CD4-positive, CD25-positive, alpha-beta regulatory T cell (primary cell): ENCODE results near the gene SARDH. TPM values are rescaled to one million over a fixed set of nuclear protein-coding genes. Genes with fewer than 3 reads are reported as not detected.
A peak's percentile ranks its signal among the peaks of the same experiment; 100 is the strongest.

Experiments used
- ATAC-seq, 2 donors: fragments of 150-1000 bp; cut with Tn5 transposase; one replicate each; pipeline ENCODE4 v1.10.0; 2021; ENCODE audit warnings: low read depth in 2 of 2, moderate number of reproducible peaks in 2 of 2, moderate library complexity in 1 of 2
- DNase-seq, 3 donors: peaks; one replicate each; pipeline versions ENCODE4 v3.0.0 to v3.0.0-alpha.2; 2012 to 2022; ENCODE audit warnings: mixed read lengths in 1 of 3
- H3K27ac ChIP-seq: one replicate; pipeline ENCODE4 v1.7.0; 2013; ENCODE audit warnings: mild to moderate bottlenecking, low read length; ENCODE audit not compliant: insufficient read depth, poor library complexity, severe bottlenecking
- H3K27me3 ChIP-seq: one replicate; pipeline ENCODE4 v1.7.0; 2013; ENCODE audit warnings: low read length; ENCODE audit not compliant: control insufficient read depth, insufficient read depth
- H3K36me3 ChIP-seq: one replicate; pipeline ENCODE4 v1.7.0; 2013; ENCODE audit warnings: mild to moderate bottlenecking, low read length, moderate library complexity; ENCODE audit not compliant: control insufficient read depth, insufficient read depth
- H3K4me1 ChIP-seq: 2 replicates; pipeline ENCODE4 v1.7.0; 2013; ENCODE audit warnings: mild to moderate bottlenecking, low read length; ENCODE audit not compliant: insufficient read depth, control insufficient read depth, poor library complexity, severe bottlenecking
- H3K4me3 ChIP-seq: one replicate; pipeline ENCODE4 v1.7.0; 2013; ENCODE audit warnings: low read depth, mild to moderate bottlenecking, low read length, moderate library complexity
- H3K9me3 ChIP-seq, 2 experiments: 1 replicate in 1 of 2; 2 replicates in 1 of 2; pipeline ENCODE4 v1.7.0; 2013; ENCODE audit warnings: low read length in 2 of 2, mild to moderate bottlenecking in 1 of 2, moderate library complexity in 1 of 2; ENCODE audit not compliant: control insufficient read depth in 2 of 2
- H3K27ac Mint-ChIP-seq, 3 donors: one replicate each; pipeline ENCODE4 v1.8.0; 2020 to 2022; ENCODE audit warnings: mild to moderate bottlenecking in 3 of 3, mixed read lengths in 3 of 3, moderate library complexity in 2 of 3
- H3K27me3 Mint-ChIP-seq: one replicate; pipeline ENCODE4 v1.8.0; 2022; ENCODE audit warnings: mild to moderate bottlenecking, mixed read lengths
- H3K36me3 Mint-ChIP-seq: one replicate; pipeline ENCODE4 v1.8.0; 2020; ENCODE audit warnings: mixed read lengths
- H3K4me1 Mint-ChIP-seq, 4 donors: one replicate each; pipeline ENCODE4 v1.8.0; 2020 to 2022; ENCODE audit warnings: mixed read lengths in 4 of 4, mild to moderate bottlenecking in 1 of 4
- H3K4me3 Mint-ChIP-seq, 4 donors: one replicate each; pipeline ENCODE4 v1.8.0; 2020 to 2022; ENCODE audit warnings: mild to moderate bottlenecking in 4 of 4, mixed read lengths in 4 of 4, moderate library complexity in 3 of 4
- H3K9me3 Mint-ChIP-seq, 7 donors: one replicate each; pipeline ENCODE4 v1.8.0; 2020 to 2022; ENCODE audit warnings: mixed read lengths in 7 of 7, mild to moderate bottlenecking in 3 of 7, moderate library complexity in 2 of 7
- polyA plus RNA-seq, 4 donors: library from polyadenylated mRNA; unstranded; fragments of 300-500 nt; fragmentation: Illumina TruSeq; gene quantifications; one replicate each; pipeline ENCODE4 v1.2.3, GENCODE V29; 2021
- total RNA-seq: library from RNA; stranded (reverse); gene quantifications from one replicate; pipeline ENCODE4 v1.2.3, GENCODE V29; 2022

Gene SARDH, protein sequence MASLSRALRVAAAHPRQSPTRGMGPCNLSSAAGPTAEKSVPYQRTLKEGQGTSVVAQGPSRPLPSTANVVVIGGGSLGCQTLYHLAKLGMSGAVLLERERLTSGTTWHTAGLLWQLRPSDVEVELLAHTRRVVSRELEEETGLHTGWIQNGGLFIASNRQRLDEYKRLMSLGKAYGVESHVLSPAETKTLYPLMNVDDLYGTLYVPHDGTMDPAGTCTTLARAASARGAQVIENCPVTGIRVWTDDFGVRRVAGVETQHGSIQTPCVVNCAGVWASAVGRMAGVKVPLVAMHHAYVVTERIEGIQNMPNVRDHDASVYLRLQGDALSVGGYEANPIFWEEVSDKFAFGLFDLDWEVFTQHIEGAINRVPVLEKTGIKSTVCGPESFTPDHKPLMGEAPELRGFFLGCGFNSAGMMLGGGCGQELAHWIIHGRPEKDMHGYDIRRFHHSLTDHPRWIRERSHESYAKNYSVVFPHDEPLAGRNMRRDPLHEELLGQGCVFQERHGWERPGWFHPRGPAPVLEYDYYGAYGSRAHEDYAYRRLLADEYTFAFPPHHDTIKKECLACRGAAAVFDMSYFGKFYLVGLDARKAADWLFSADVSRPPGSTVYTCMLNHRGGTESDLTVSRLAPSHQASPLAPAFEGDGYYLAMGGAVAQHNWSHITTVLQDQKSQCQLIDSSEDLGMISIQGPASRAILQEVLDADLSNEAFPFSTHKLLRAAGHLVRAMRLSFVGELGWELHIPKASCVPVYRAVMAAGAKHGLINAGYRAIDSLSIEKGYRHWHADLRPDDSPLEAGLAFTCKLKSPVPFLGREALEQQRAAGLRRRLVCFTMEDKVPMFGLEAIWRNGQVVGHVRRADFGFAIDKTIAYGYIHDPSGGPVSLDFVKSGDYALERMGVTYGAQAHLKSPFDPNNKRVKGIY
- total RNA-seq (15.6 TPM), polyA plus RNA-seq (1 to 10 TPM; 5.8 to 9.7 (median 8.2) TPM)

DNA sequence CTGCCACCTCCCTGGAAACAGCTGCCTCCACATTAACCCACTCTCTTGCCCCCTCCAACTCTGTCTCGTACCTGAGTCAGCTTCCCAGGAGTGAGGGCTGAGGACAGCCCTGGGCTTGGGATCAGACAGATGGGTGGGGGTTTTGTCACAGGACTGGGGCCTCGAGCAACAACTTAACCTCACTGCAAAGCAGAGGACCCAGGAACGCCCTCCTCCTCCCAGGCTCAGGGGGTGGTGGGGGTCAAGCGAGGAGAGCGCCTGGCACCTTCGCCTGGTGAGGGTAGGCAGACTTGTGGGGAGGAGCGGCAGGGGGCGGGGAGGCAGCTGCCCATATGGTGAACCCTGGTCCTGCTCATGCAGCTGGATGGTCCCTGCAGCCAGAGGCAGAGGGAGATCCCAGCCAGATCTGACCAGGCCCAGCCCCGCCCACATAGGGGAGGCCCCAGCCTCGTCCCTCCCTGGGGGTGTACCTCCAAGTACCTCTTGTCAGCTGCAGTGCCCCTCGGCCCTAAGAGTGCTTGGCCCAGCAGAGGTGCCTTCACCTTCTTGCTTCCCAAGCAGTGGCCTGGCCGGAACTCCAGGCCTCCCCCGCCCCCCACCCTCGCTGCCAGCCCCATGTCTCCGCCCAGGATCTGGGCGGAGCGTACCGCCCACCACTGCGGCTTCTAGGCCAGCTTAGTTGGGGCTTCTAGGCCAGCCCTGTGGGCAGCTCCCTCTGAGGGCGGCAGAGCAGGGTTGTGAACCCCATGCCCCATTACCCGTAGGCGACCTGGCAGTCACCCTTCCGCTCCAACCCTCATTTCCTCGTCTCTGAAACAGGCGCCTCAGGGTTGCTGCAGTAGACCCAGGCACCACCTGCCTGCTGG is at the start of gene SARDH:
SARDH (minus strand) TSS at position 579 of the 866 bp plus-strand sequence. CDS start 4,179 bp downstream, outside the sequence.
- Mint-ChIP-seq H3K9me3 (no peaks in the 10 kb centered on the region), H3K27ac (peak within 1 kb of the TSS in 1 of 3 donors; percentile 36)
- H3K4me1 ChIP-seq, result peaks cover 14% of the 10 kb centered on the region

DNA sequence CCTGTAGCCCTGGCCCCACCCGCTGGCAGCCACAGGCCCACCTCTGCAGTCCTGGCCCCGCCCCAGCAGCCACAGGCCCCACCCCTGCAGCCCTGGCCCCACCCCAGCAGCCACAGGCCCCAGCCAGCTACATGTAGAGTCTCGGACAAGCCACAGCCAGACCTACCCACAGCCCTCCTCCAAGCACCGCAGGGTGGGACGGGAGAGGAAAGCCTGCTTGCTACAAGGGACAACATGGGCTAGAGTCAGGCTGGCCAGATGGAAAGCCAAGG is 49.5 kb upstream of the SARDH start:
- H3K4me1 ChIP-seq, result no peaks in the 10 kb centered on the region
- H3K4me3 Mint-ChIP-seq, result no peak overlapping the region
- H3K36me3 ChIP-seq, result no peaks in the 10 kb centered on the region
- no peaks in the 10 kb centered on the region for H3K27me3 ChIP-seq
- H3K27me3 Mint-ChIP-seq, result no peaks in the 10 kb centered on the region
- no peak overlapping the region for H3K4me3 ChIP-seq
- no peaks in the 10 kb centered on the region for H3K9me3 ChIP-seq
- H3K36me3 Mint-ChIP-seq, result no peaks in the 10 kb centered on the region
- no peak for DNase-seq
- no peak overlapping the region for H3K27ac Mint-ChIP-seq
- H3K4me1 Mint-ChIP-seq, result peaks cover 0 to 4% (median 1%) of the 10 kb centered on the region in 4 donors
- H3K27ac ChIP-seq, result no peak overlapping the region
- no peaks in the 10 kb centered on the region for H3K9me3 Mint-ChIP-seq
- ATAC-seq, result peak in 1 of 2 donors; percentile 25

More for the DNA sequence above, at the start of gene SARDH:
- peak within 1 kb of the TSS; percentile 5 for H3K27ac ChIP-seq
- H3K4me3 Mint-ChIP-seq, result peak within 1 kb of the TSS; percentile 22 to 68 (median 52)
- no peaks in the 10 kb centered on the region for H3K9me3 ChIP-seq
- DNase-seq (peak; percentile 10 to 42 (median 23)), ATAC-seq (peak; percentile 29 to 36)
- H3K27me3 ChIP-seq, result no peaks in the 10 kb centered on the region
- no peaks in the 10 kb centered on the region for H3K36me3 Mint-ChIP-seq
- H3K27me3 Mint-ChIP-seq, result peaks cover 6% of the 10 kb centered on the region
- H3K4me1 Mint-ChIP-seq, result peaks cover 0 to 10% (median 3%) of the 10 kb centered on the region in 4 donors
- no peaks in the 10 kb centered on the region for H3K36me3 ChIP-seq
- no peak within 1 kb of the TSS for H3K4me3 ChIP-seq

DNA sequence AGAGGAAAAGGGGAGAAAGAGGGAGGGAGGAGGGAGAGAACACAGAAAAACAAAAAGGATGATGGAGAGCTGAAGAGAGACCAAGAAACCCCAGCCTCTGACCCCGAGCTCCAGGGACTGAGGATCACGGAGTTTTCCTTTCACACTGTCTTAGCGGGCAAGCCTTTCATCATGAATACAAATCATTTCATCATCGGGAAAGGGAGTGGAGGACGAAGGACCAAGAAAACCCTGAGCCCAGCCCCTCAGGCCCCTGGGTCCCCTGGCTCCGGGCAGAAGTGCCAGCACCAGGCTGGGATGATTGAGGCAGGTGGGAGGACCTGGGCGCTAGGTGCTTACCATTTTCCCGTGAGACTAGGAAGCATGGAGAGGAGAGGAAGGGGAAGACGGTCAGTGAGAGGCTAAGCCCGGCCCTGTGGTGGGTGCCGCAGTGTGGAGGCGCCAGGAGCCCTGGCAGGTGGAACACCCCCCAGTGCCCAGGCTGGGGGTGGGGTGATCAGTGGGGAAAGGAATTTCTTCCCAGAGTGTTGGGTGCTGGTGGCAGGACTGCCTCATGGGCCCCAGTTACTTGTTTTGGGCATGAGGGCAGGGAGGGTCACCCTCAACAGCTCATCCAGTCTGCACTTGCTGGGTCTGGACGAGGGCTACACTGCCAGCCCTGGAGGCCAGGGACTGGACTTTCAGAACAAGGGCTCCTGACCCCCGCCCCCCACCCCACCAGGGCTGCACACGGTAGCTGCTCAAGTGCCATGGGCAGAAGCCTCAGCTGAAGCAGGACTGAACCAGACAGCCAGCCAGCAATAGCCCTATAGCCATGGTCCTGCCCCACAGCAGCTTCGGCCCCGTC is 49.0 kb upstream of the SARDH start:
- no peak overlapping the region for H3K27ac Mint-ChIP-seq
- H3K27ac ChIP-seq, result no peak overlapping the region
- no peaks in the 10 kb centered on the region for H3K9me3 ChIP-seq
- H3K36me3 ChIP-seq, result no peaks in the 10 kb centered on the region
- no peaks in the 10 kb centered on the region for H3K36me3 Mint-ChIP-seq
- no peak for ATAC-seq
- no peak for DNase-seq
- no peaks in the 10 kb centered on the region for H3K9me3 Mint-ChIP-seq
- H3K4me1 Mint-ChIP-seq, result peaks cover 0 to 4% (median under 1%) of the 10 kb centered on the region in 4 donors
- no peaks in the 10 kb centered on the region for H3K27me3 ChIP-seq
- H3K4me3 Mint-ChIP-seq, result no peak overlapping the region
- no peaks in the 10 kb centered on the region for H3K4me1 ChIP-seq
- H3K27me3 Mint-ChIP-seq, result no peaks in the 10 kb centered on the region
- H3K4me3 ChIP-seq, result no peak overlapping the region

DNA sequence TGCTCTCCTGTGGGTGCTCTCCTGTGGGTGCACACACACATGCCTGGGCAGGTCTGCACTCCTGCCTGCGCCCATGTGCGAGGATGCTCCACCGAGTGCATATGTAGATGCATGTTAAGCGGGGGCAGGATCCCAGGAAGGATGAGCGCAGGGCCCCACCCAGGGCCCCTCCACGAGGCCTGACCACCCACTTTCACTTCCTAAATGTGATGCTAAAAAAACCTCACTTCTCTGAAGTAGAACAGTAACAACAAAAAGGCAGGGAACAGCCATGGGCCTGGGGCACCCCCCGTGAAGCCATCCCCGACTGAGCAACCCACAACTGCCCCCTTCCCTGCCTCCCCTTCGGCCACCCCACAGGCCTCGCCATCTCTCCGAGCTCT is 48.2 kb upstream of the SARDH start:
- Mint-ChIP-seq H3K4me3 (no peak overlapping the region), H3K9me3 (no peaks in the 10 kb centered on the region), H3K36me3 (no peaks in the 10 kb centered on the region), H3K27me3 (no peaks in the 10 kb centered on the region), H3K4me1 (no peaks in the 10 kb centered on the region), H3K27ac (no peak overlapping the region)
- no peaks in the 10 kb centered on the region for H3K27me3 ChIP-seq
- DNase-seq (no peak), ATAC-seq (peak in 1 of 2 donors; percentile 30)
- no peak overlapping the region for H3K4me3 ChIP-seq
- H3K36me3 ChIP-seq, result no peaks in the 10 kb centered on the region
- no peak overlapping the region for H3K27ac ChIP-seq
- no peaks in the 10 kb centered on the region for H3K9me3 ChIP-seq
- no peaks in the 10 kb centered on the region for H3K4me1 ChIP-seq

DNA sequence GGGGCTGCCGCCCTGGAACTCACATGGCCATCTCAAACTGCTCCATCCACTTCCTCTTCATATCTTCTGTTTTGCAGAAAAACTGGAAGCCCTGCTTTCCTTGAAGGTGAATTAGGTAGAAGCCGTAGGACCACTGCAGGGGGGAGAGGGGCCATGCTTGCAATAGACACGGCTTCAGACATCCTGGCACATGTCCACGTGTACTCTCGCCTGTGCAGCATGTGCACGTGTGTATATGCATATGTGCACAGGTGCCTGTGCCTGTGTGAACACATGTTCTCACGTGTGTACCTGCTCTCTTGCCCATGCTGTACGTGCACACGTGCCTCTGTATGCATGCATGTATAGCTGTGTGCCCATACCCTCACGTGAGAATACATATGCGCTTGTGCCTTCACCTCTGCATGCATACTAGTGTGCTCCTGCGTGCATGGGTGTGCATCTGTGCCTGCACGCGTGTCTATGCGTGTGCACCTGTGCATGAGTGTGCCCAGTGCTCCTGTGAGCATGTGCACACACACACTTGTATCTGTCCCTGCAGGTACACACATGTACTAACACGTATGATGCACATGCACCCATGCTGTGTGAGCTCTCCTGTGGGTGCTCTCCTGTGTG is 47.7 kb upstream of the SARDH start:
- no peaks in the 10 kb centered on the region for H3K27me3 Mint-ChIP-seq
- Histone ChIP-seq H3K27ac (no peak overlapping the region), H3K27me3 (no peaks in the 10 kb centered on the region), H3K4me1 (no peaks in the 10 kb centered on the region), H3K9me3 (no peaks in the 10 kb centered on the region), H3K36me3 (no peaks in the 10 kb centered on the region), H3K4me3 (no peak overlapping the region)
- peak overlapping the region in 1 of 3 donors; percentile 18 for H3K27ac Mint-ChIP-seq
- H3K4me1 Mint-ChIP-seq, result no peaks in the 10 kb centered on the region
- no peak overlapping the region for H3K4me3 Mint-ChIP-seq
- DNase-seq, result no peak
- H3K9me3 Mint-ChIP-seq, result no peaks in the 10 kb centered on the region
- H3K36me3 Mint-ChIP-seq, result no peaks in the 10 kb centered on the region
- ATAC-seq, result no peak

DNA sequence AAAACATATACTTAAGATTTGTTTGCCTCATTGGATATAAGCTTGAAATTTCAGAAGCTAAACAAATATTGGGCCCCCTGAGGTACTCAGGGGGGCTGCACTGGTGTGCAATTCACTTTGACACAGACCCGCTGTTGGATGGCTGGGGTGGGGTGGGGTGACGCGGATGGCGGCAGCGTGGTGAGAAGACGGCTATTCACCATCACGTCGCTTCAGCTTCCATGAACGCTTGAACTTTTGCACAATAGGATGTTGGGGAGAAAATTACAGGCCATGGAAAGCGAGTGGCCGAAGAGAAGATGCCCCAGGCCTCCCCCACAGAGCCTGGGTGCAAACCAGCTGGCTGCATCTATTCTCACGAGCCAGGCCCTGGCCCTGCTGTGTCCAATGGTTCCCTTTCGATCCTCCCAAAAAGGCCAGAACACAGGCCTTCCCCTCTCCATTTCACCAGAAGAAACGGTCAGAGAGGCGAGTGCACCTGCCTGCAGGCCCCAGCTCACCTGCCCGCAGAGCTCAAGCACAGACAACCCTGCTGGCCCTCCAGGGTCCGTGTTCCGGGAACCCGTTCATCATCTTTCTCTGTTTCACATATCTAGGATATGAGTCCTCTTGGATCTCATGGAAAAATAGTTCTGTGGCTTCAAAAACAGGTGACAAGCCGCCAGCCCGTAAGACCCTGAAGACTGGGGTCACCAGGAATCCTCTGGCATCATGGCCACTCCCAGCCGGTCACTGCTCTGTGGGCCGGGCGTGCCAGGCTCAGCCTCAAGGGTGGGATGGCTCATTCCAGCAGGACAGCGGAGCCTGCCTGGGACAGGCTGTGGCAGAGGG is 46.8 kb upstream of the SARDH start:
- no peak overlapping the region for H3K4me3 ChIP-seq
- no peak overlapping the region for H3K27ac ChIP-seq
- Mint-ChIP-seq H3K27me3 (no peaks in the 10 kb centered on the region), H3K4me1 (no peaks in the 10 kb centered on the region), H3K36me3 (no peaks in the 10 kb centered on the region), H3K9me3 (no peaks in the 10 kb centered on the region), H3K4me3 (no peak overlapping the region), H3K27ac (no peak overlapping the region)
- no peak for DNase-seq
- H3K27me3 ChIP-seq, result no peaks in the 10 kb centered on the region
- H3K36me3 ChIP-seq, result no peaks in the 10 kb centered on the region
- no peaks in the 10 kb centered on the region for H3K4me1 ChIP-seq
- no peaks in the 10 kb centered on the region for H3K9me3 ChIP-seq
- ATAC-seq, result no peak
